ENCODE data around the gene RCCD1. TPM values are rescaled to one million over a fixed set of nuclear protein-coding genes. Genes with fewer than 3 reads are reported as not detected.

Gene RCCD1
- total and polyA plus RNA-seq, 2 experiments from 2014 or later: 9.8 to 13.0 TPM

DNA sequence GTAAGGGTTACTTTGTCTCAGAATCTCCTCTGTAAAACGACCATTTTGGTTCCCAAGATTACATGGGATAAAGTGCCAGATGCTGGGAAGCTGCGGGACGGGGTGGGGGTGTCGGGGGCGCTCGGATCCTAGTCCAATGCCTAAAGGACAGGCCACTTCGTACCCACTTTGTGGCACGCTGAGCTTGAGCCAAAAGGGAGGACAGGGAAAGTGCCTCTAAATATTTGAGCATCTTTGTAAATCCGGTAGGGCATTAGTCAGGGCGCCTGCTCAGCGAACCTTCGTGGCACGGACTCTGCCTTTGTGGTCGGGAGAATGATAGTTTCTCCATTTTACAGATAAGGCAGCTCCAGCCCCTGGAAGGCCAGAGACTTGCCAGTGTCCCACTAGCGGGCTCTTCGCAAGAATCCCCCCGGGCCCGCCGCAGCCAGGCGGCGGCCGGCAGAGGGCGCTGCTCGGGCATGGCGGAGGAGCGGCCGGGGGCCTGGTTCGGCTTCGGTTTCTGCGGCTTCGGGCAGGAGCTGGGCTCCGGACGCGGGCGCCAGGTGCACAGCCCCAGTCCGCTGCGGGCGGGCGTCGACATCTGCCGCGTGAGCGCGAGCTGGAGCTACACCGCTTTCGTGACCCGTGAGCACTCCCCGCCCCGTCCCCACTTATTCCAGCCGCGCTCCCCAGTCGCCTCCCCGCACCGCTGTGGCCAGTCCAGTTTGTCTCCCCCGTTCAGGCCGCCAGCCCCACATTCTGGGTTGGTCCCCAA is 1.8 kb downstream of the RCCD1 start:
- TF ChIP-seq EZH2phosphoT487 (IDR thresholded peaks at IDR 0.05; ENCODE audit: insufficient read depth, low read depth) (no peak), EZH2 (IDR thresholded peaks at IDR 0.05; ENCODE audit: insufficient read depth, poor library complexity, severe bottlenecking) (no peak)
- Histone ChIP-seq H3K9me3 (ENCODE audit: low read depth) (no peaks in the 10 kb centered on the region), H3K4me1 (ENCODE audit: insufficient read depth) (peaks cover 12% of the 10 kb centered on the region; the same call in 1 of the 2 replicates), H3K4me3 (peak overlapping the region; percentile 71), H3K9me2 (ENCODE audit: insufficient read depth) (no peaks in the 10 kb centered on the region), H4K20me1 (ENCODE audit: insufficient read depth) (no peaks in the 10 kb centered on the region), H3K36me3 (ENCODE audit: low read depth) (no peaks in the 10 kb centered on the region), H3K27ac (no peak overlapping the region), H3K79me2 (ENCODE audit: insufficient read depth) (no peaks in the 10 kb centered on the region), H3K4me2 (ENCODE audit: unreplicated experiment) (peak overlapping the region; percentile 98), H2AFZ (peak overlapping the region; percentile 77), H3K27me3 (replicated peaks; ENCODE audit: insufficient read depth) (no peaks in the 10 kb centered on the region), H3F3A (ENCODE audit: insufficient read depth) (peaks cover 6% of the 10 kb centered on the region; the same call in 1 of the 2 replicates), H3K9ac (peak overlapping the region; percentile 75)
- WGBS, 2 experiments (ENCODE audit: low coverage in 1 of 2, low lambda C conversion rate in 2 of 2, missing lambda C conversion rate in 2 of 2): 4% methylated on average over 40 to 51 of the region's 56 CpGs
- in situ Hi-C loops (cut with MboI): no loop called here
- peak; percentile 85 for DNase-seq

DNA sequence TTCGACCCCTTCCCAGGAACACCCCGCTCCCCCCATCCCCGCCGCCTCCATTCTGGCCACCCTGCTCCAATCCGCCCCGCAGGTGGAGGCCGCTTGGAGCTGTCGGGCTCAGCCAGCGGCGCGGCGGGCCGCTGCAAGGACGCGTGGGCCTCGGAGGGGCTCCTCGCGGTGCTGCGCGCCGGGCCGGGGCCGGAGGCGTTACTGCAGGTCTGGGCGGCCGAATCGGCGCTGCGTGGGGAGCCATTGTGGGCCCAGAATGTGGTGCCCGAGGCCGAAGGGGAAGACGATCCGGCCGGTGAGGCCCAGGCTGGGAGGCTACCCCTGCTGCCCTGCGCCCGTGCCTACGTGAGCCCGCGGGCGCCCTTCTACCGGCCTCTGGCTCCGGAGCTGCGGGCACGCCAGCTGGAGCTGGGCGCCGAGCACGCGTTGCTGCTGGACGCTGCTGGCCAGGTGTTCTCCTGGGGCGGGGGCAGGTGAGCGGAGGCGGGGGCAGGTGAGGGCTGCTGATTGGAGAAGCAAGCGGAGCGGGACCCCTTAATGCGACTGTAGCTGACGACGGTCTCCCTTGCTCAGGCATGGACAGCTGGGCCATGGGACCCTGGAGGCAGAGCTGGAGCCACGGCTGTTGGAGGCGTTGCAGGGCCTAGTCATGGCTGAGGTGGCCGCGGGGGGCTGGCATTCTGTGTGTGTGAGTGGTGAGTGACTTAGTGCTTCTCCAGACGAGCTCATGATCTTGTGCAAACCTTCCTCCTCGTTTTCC is 2.5 kb downstream of the RCCD1 start:
- Histone ChIP-seq H2AFZ (peak overlapping the region; percentile 77), H3K9me2 (ENCODE audit: insufficient read depth) (no peaks in the 10 kb centered on the region), H3K9ac (peak overlapping the region; percentile 75), H3K27me3 (replicated peaks; ENCODE audit: insufficient read depth) (no peaks in the 10 kb centered on the region), H3K36me3 (ENCODE audit: low read depth) (no peaks in the 10 kb centered on the region), H3K79me2 (ENCODE audit: insufficient read depth) (no peaks in the 10 kb centered on the region), H3K27ac (0 out of 2 replicates have a peak overlapping the region, but pooled peaks have one; percentile 37), H3K9me3 (ENCODE audit: low read depth) (no peaks in the 10 kb centered on the region), H3K4me3 (peak overlapping the region; percentile 71), H3K4me1 (ENCODE audit: insufficient read depth) (peaks cover 12% of the 10 kb centered on the region; the same call in 1 of the 2 replicates), H3F3A (ENCODE audit: insufficient read depth) (no peaks in the 10 kb centered on the region), H3K4me2 (ENCODE audit: unreplicated experiment) (peak overlapping the region; percentile 98), H4K20me1 (ENCODE audit: insufficient read depth) (no peaks in the 10 kb centered on the region)
- 4 to 6% methylated on average over 50 to 53 of the region's 63 CpGs for WGBS, 2 experiments (ENCODE audit: low coverage in 1 of 2, low lambda C conversion rate in 2 of 2, missing lambda C conversion rate in 2 of 2)
- TF ChIP-seq EZH2phosphoT487 (IDR thresholded peaks at IDR 0.05; ENCODE audit: insufficient read depth, low read depth) (no peak), EZH2 (IDR thresholded peaks at IDR 0.05; ENCODE audit: insufficient read depth, poor library complexity, severe bottlenecking) (no peak)
- in situ Hi-C loops (cut with MboI): no loop called here
- peak; percentile 79 for DNase-seq

DNA sequence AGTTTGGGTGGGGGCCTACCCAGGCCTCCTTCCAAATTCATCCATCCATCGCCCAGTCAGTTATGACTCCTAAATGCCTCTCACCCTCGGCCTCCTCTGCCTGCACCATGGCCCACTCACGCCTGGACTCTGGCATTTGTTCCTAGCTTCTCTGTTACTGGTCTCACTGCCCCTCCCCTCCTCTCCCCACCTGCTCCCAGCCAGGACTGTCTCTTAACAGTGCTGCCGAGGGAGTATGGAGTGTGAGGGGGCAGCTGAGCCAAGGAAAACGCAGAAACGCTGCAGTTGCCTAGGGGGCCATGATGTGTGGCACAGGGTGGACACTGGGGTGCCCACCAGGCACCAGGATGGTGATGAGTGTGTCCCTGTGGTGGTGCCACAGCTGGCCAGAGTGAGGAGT is 3.1 kb downstream of the RCCD1 start:
- Histone ChIP-seq H3K36me3 (ENCODE audit: low read depth) (no peaks in the 10 kb centered on the region), H3K9ac (peak overlapping the region; percentile 75), H3K4me2 (ENCODE audit: unreplicated experiment) (peak overlapping the region; percentile 98), H3F3A (ENCODE audit: insufficient read depth) (0 out of 2 replicates have a peak, but pooled peaks cover 2% of the 10 kb centered on the region), H3K27me3 (replicated peaks; ENCODE audit: insufficient read depth) (no peaks in the 10 kb centered on the region), H3K79me2 (ENCODE audit: insufficient read depth) (no peaks in the 10 kb centered on the region), H3K9me2 (ENCODE audit: insufficient read depth) (no peaks in the 10 kb centered on the region), H2AFZ (peak overlapping the region; percentile 77), H3K4me1 (ENCODE audit: insufficient read depth) (peaks cover 12% of the 10 kb centered on the region; the same call in 1 of the 2 replicates), H3K4me3 (peak overlapping the region; percentile 71; the same call in 1 of the 2 replicates), H3K27ac (no peak overlapping the region), H4K20me1 (ENCODE audit: insufficient read depth) (no peaks in the 10 kb centered on the region), H3K9me3 (ENCODE audit: low read depth) (no peaks in the 10 kb centered on the region)
- 69 to 75% methylated on average over 6 of the region's 6 CpGs for WGBS, 2 experiments (ENCODE audit: low coverage in 1 of 2, low lambda C conversion rate in 2 of 2, missing lambda C conversion rate in 2 of 2)
- TF ChIP-seq EZH2phosphoT487 (IDR thresholded peaks at IDR 0.05; ENCODE audit: insufficient read depth, low read depth) (no peak), EZH2 (IDR thresholded peaks at IDR 0.05; ENCODE audit: insufficient read depth, poor library complexity, severe bottlenecking) (no peak)
- DNase-seq: no peak
- in situ Hi-C loops (cut with MboI): no loop called here

DNA sequence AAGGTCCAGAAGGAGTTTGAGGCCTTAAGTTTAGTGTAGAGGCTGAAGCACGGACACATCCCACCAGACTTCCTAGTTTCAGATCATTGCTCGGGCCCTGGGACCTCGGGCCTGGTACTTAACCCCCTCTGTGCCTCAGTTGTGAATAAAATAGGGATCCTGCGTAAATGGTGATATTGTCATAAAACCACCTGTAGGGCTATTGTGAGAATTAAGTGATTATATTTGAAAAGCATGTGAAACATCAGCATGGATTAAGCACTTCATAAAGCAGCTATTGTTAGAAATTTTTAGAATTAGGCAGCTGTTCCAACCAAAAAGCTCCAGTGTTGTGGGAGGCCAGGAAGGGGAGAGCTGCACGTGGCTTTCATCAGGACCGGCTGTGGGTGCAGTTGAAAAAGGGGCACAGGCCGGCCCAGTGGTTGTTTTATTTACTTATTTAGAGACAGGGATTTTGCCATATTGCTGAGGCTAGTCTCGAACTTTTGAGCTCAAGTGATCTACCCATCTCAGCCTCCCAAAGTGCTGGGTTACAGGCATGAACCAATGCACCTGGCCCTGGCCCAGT is 4.4 kb downstream of the RCCD1 start:
- H3K4me2 ChIP-seq (ENCODE audit: unreplicated experiment): no peak overlapping the region
- no peak overlapping the region for H3K27ac ChIP-seq
- no peaks in the 10 kb centered on the region for H3K27me3 ChIP-seq (replicated peaks; ENCODE audit: insufficient read depth)
- no peak overlapping the region for H2AFZ ChIP-seq
- H3K4me3 ChIP-seq: no peak overlapping the region
- peaks cover 3% of the 10 kb centered on the region; the same call in 1 of the 2 replicates for H3K36me3 ChIP-seq (ENCODE audit: low read depth)
- TF ChIP-seq EZH2phosphoT487 (IDR thresholded peaks at IDR 0.05; ENCODE audit: insufficient read depth, low read depth): no peak
- TF ChIP-seq EZH2 (IDR thresholded peaks at IDR 0.05; ENCODE audit: insufficient read depth, poor library complexity, severe bottlenecking): no peak
- H4K20me1 ChIP-seq (ENCODE audit: insufficient read depth): no peaks in the 10 kb centered on the region
- 85 to 89% methylated on average over 8 of the region's 8 CpGs for WGBS, 2 experiments (ENCODE audit: low coverage in 1 of 2, low lambda C conversion rate in 2 of 2, missing lambda C conversion rate in 2 of 2)
- H3K4me1 ChIP-seq (ENCODE audit: insufficient read depth): peaks cover 12% of the 10 kb centered on the region; the same call in 1 of the 2 replicates
- in situ Hi-C loops (cut with MboI): no loop called here
- no peaks in the 10 kb centered on the region for H3K9me2 ChIP-seq (ENCODE audit: insufficient read depth)
- H3K9ac ChIP-seq: no peak overlapping the region
- no peaks in the 10 kb centered on the region for H3K79me2 ChIP-seq (ENCODE audit: insufficient read depth)
- DNase-seq: no peak
- no peaks in the 10 kb centered on the region for H3K9me3 ChIP-seq (ENCODE audit: low read depth)
- H3F3A ChIP-seq (ENCODE audit: insufficient read depth): 0 out of 2 replicates have a peak, but pooled peaks cover 7% of the 10 kb centered on the region
